ENCODE measurements around the gene DOK7.

Gene DOK7

GRCh38 chr4:3501126-3501824, 38.2 kb downstream of the DOK7 start:
- H3K4me3 ChIP-seq (replicated peaks; ENCODE audit: low read depth, low read length) = no peak overlapping the region
- no peak for DNase-seq (ENCODE audit: low read depth)
- TF ChIP-seq, protein P1, sequence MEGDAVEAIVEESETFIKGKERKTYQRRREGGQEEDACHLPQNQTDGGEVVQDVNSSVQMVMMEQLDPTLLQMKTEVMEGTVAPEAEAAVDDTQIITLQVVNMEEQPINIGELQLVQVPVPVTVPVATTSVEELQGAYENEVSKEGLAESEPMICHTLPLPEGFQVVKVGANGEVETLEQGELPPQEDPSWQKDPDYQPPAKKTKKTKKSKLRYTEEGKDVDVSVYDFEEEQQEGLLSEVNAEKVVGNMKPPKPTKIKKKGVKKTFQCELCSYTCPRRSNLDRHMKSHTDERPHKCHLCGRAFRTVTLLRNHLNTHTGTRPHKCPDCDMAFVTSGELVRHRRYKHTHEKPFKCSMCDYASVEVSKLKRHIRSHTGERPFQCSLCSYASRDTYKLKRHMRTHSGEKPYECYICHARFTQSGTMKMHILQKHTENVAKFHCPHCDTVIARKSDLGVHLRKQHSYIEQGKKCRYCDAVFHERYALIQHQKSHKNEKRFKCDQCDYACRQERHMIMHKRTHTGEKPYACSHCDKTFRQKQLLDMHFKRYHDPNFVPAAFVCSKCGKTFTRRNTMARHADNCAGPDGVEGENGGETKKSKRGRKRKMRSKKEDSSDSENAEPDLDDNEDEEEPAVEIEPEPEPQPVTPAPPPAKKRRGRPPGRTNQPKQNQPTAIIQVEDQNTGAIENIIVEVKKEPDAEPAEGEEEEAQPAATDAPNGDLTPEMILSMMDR (IDR thresholded peaks at IDR 0.05; ENCODE audit: low read length, missing control alignments) = no peak

DNA sequence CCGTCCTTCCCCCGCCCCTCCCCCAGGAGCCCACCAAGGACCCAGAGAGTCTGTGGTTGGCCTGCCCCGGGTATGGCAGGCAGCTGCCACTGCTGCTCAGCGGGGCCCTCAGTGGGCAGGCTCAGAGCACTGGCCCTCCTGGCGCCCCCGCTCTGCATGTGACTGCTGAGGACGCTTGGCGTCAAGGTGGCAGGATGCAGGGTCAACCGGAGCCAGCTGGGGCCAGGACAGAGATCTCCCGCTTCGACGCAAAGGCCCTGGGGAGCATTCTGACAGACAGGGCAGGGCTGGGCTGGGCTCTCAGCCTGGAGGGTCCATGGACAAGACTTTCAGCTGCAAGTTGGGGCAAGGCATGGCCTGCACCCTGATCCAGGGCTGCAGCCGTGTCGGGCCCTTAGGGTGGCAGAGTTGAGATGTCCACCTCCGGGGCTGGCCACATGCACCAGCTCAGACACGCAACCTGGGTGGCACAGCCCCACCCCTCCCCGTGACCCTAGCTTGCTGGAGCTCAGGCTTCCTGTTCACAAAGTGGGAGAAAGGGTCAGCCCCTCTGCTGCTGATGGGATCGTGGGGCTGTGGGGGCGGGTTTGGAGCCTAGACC, 38.8 kb downstream of the DOK7 start:
- TF ChIP-seq, protein P1 (IDR thresholded peaks at IDR 0.05; ENCODE audit: low read length, missing control alignments) = no peak
- no peak for DNase-seq (ENCODE audit: low read depth)
- no peak overlapping the region for H3K4me3 ChIP-seq (replicated peaks; ENCODE audit: low read depth, low read length)

DNA sequence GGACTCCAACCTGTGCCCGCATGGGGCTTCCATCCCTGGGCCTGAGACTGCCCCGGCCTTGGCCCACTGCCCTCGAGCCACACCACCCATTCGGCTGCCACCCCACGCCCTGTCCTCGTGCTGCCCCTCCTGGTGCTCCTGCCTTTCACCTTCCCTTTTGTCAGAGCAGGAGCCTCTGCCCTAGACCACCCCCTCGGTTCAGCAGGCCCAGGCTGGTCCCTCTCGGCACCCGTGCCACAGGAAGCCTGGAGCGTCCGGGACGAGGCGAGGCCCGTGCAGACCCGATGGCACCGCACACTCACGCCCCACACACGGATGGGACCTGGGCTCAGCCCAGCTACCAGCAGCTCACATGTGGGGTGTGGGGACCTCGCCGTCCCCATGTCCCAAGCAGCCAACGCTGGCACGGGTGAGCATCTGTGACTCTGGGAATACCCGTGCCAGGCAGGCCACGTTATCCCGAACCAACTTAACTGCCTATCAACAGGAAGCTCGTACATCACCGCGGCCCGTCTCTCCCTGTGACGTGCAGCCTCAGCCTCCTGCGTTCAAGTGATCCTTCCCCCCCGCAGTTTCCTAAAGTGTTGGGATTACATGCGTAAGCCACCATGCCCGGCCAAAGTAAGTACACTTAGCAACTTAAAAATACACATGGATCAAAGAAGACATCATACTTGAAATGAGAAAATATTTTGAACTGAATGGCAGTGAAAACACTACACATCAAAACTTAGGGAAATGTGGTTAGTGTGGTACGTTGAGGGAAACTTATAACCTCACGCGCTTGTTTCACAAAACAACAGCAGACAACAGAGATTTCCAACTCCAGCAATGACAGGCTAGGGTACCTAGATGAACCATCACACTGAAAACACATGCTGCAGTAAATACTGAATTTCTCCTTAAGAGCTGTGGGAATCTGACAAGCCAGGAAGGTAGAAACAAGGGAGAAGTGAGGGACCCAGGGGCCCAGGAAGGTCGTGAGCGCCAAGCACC, 40.1 kb downstream of the DOK7 start:
- no peak overlapping the region for H3K4me3 ChIP-seq (replicated peaks; ENCODE audit: low read depth, low read length)
- no peak for DNase-seq (ENCODE audit: low read depth)
- TF ChIP-seq, protein P1 (IDR thresholded peaks at IDR 0.05; ENCODE audit: low read length, missing control alignments) = no peak

- TF ChIP-seq, protein P1 (IDR thresholded peaks at IDR 0.05; ENCODE audit: low read length, missing control alignments) = no peak
- DNase-seq (ENCODE audit: low read depth) = no peak
- H3K4me3 ChIP-seq (replicated peaks; ENCODE audit: low read depth, low read length) = no peak overlapping the region
Measured at GRCh38 chr4:3505231-3505630, 42.1 kb downstream of the DOK7 start.

- TF ChIP-seq, protein P1 (IDR thresholded peaks at IDR 0.05; ENCODE audit: low read length, missing control alignments) = no peak
- DNase-seq (ENCODE audit: low read depth) = no peak
- H3K4me3 ChIP-seq (replicated peaks; ENCODE audit: low read depth, low read length) = no peak overlapping the region
Measured at GRCh38 chr4:3508542-3508941, 45.4 kb downstream of the DOK7 start.

GRCh38 chr4:3510481-3510880, 47.4 kb downstream of the DOK7 start:
- H3K4me3 ChIP-seq (replicated peaks; ENCODE audit: low read depth, low read length) = no peak overlapping the region
- TF ChIP-seq, protein P1 (IDR thresholded peaks at IDR 0.05; ENCODE audit: low read length, missing control alignments) = no peak
- no peak for DNase-seq (ENCODE audit: low read depth)
